BE2C (cell line): ENCODE results near the gene STK16.

Experiments
- DNase-seq: peaks from one replicate; pipeline ENCODE4 v3.0.0-alpha.2; 2020
- H3K27me3 ChIP-seq: fragments of 250-450 bp; sonication (Bioruptor Pico); 2 replicates; pipeline ENCODE4 v1.5.1; 2020; ENCODE audit warnings: mild to moderate bottlenecking
- H3K36me3 ChIP-seq: fragments of 250-450 bp; sonication (Bioruptor Pico); 2 replicates; pipeline ENCODE4 v1.5.1; 2020; ENCODE audit warnings: mild to moderate bottlenecking
- H3K4me1 ChIP-seq: fragments of 250-450 bp; sonication (Bioruptor Pico); 2 replicates; pipeline ENCODE4 v1.5.1; 2020
- H3K4me3 ChIP-seq: 2 replicates; pipeline ENCODE4 v1.5.1; 2011; ENCODE audit warnings: low read depth, low read length
- H3K9me3 ChIP-seq: fragments of 250-450 bp; sonication (Bioruptor Pico); 2 replicates; pipeline ENCODE4 v1.5.1; 2020
- CTCF ChIP-seq: IDR thresholded peaks from 2 replicates; pipeline ENCODE4 v1.5.1; 2012; ENCODE audit warnings: mild to moderate bottlenecking, low read depth, low read length

The STK16 gene

GRCh38 chr2:219291910-219292490, 46.7 kb downstream of the STK16 start:
- Histone ChIP-seq H3K27me3 (no peaks in the 10 kb centered on the region), H3K9me3 (no peaks in the 10 kb centered on the region), H3K36me3 (peaks cover 14% of the 10 kb centered on the region), H3K4me1 (peaks cover 5% of the 10 kb centered on the region; the same call in 1 of the 2 replicates), H3K4me3 (no peak overlapping the region)
- TF ChIP-seq CTCF, result no peak
- no peak for DNase-seq

- Histone ChIP-seq H3K4me1 (peaks cover 5% of the 10 kb centered on the region; the same call in 1 of the 2 replicates), H3K27me3 (no peaks in the 10 kb centered on the region), H3K36me3 (peaks cover 14% of the 10 kb centered on the region), H3K4me3 (no peak overlapping the region), H3K9me3 (no peaks in the 10 kb centered on the region)
- TF ChIP-seq CTCF, result no peak
- DNase-seq, result no peak
Measured at GRCh38 chr2:219292616-219293015, 47.3 kb downstream of the STK16 start.

- Histone ChIP-seq H3K4me1 (no peaks in the 10 kb centered on the region), H3K4me3 (no peak overlapping the region), H3K9me3 (no peaks in the 10 kb centered on the region), H3K27me3 (no peaks in the 10 kb centered on the region), H3K36me3 (peaks cover 14% of the 10 kb centered on the region)
- DNase-seq, result no peak
- TF ChIP-seq CTCF, result no peak
Measured at GRCh38 chr2:219293736-219294231, 48.5 kb downstream of the STK16 start.

- Histone ChIP-seq H3K4me3 (peak overlapping the region; percentile 52), H3K9me3 (no peaks in the 10 kb centered on the region), H3K4me1 (no peaks in the 10 kb centered on the region), H3K27me3 (no peaks in the 10 kb centered on the region), H3K36me3 (peaks cover 10% of the 10 kb centered on the region)
- peak; percentile 82 for TF ChIP-seq CTCF
- DNase-seq, result peak; percentile 91
Measured at GRCh38 chr2:219294356-219295351, 49.4 kb downstream of the STK16 start.

GRCh38 chr2:219296142-219296541, 50.9 kb downstream of the STK16 start:
- no peaks in the 10 kb centered on the region for H3K9me3 ChIP-seq
- no peaks in the 10 kb centered on the region for H3K4me1 ChIP-seq
- no peak overlapping the region for H3K4me3 ChIP-seq
- H3K27me3 ChIP-seq, result no peaks in the 10 kb centered on the region
- no peak for TF ChIP-seq CTCF
- peaks cover 10% of the 10 kb centered on the region for H3K36me3 ChIP-seq
- DNase-seq, result no peak
